Lower leg skin (tissue), 4 donors: Measurements from ENCODE around the gene APBB2. TPM values are rescaled to one million over a fixed set of nuclear protein-coding genes. Genes with fewer than 3 reads are reported as not detected.

Experiments used
- DNase-seq, 2 donors: peaks; one replicate each; pipeline ENCODE4 v3.0.0-alpha.2; 2019; ENCODE audit warnings: low spot score in 2 of 2
- H3K4me3 ChIP-seq: fragments of 200-600 bp; sonication (generic); 2 replicates; pipeline ENCODE4 v1.5.1; 2017; ENCODE audit warnings: mild to moderate bottlenecking, low read depth; ENCODE audit not compliant: poor library complexity, severe bottlenecking
- POLR2A ChIP-seq, 2 donors: fragments of 450-650 bp; IDR thresholded peaks; one replicate each; pipeline ENCODE4 v1.6.1; 2016 to 2017; ENCODE audit warnings: antibody characterized with exemption in 2 of 2, mild to moderate bottlenecking in 1 of 2, moderate library complexity in 1 of 2
- WGBS, 2 donors: methylation state at CpG; one replicate each; pipeline ENCODE4 v1.1.5; 2018; 5-methylcytosine and 5-hydroxymethylcytosine counted together
- intact Hi-C: fragments of 100-400 bp; cut with DNase I; formaldehyde crosslinking; loops from one replicate; pipeline ENCODE4 v1.15.0; 2023; ENCODE audit warnings: low total_unique reads
- total RNA-seq, 4 donors: library from RNA; depleted of rRNA; stranded (reverse); fragments of >200 nt; gene quantifications; one replicate each; pipeline ENCODE4 v1.1.0, GENCODE V29; 2016
- TF ChIP-seq, protein P1 (sequence below), 3 donors: fragments of 450-650 bp; IDR thresholded peaks; one replicate each; pipeline ENCODE4 v1.5.1; 2016; ENCODE audit warnings: antibody characterized with exemption in 3 of 3, mild to moderate bottlenecking in 3 of 3, moderate library complexity in 2 of 3

The APBB2 gene
- total RNA-seq, 4 donors from 2014 or later, result 24.0 to 49.2 (median 43.3) TPM

DNA sequence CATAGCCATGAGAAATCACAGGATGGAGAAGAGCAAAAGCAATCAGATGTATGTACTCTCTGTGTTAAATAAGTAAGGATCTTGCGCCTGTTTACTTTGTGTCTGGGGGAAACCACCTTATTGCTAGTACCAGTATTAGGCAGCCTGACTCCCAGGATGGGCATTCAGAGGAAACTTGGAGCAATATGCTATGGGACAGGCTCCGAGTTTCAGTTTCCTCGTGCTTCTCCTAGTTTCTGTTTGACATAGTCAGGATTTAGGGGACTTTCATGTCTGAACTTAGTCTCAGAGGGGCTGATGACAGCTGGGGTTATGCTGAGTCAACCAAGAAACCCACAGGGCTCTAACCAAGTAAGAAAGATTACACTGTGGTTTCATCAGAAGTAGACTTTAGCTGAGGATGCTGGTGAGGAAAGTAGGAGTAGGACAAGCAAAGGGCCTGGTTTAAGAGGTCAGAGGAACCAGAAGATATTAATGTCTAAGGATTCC, 451.1 kb downstream of the APBB2 start:
- DNase-seq, result no peak
- intact Hi-C loops, result no loop called here
- no peak overlapping the region for H3K4me3 ChIP-seq
- no peak for TF ChIP-seq POLR2A (IDR thresholded peaks at IDR 0.05)
- TF ChIP-seq, protein P1, sequence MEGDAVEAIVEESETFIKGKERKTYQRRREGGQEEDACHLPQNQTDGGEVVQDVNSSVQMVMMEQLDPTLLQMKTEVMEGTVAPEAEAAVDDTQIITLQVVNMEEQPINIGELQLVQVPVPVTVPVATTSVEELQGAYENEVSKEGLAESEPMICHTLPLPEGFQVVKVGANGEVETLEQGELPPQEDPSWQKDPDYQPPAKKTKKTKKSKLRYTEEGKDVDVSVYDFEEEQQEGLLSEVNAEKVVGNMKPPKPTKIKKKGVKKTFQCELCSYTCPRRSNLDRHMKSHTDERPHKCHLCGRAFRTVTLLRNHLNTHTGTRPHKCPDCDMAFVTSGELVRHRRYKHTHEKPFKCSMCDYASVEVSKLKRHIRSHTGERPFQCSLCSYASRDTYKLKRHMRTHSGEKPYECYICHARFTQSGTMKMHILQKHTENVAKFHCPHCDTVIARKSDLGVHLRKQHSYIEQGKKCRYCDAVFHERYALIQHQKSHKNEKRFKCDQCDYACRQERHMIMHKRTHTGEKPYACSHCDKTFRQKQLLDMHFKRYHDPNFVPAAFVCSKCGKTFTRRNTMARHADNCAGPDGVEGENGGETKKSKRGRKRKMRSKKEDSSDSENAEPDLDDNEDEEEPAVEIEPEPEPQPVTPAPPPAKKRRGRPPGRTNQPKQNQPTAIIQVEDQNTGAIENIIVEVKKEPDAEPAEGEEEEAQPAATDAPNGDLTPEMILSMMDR (IDR thresholded peaks at IDR 0.05), result no peak
- 79 to 84% methylated on average over 3 of the region's 3 CpGs for WGBS, 2 donors

Other genes with a start within 250 kb of the APBB2 start
- gene UCHL1, start 42.4 kb upstream of the APBB2 start, total RNA-seq, result 1 to 10 TPM; 2.2 to 8.3 (median 5.1) TPM